ENCODE data around the gene DHRS2.

- TF ChIP-seq CTCF (IDR thresholded peaks at IDR 0.05 in 4 of 5, conservative IDR thresholded peaks at IDR 0.05 in 1 of 5), result no peak
- TF ChIP-seq POLR2A (IDR thresholded peaks at IDR 0.05), result no peak
These were observed 33.3 kb downstream of the DHRS2 start for GRCh38 chr14:23669441-23669840.

All from gastrocnemius medialis (tissue), 4 donors.